Duodenal mucosa (tissue), 2 donors: Measurements from ENCODE around the gene DIAPH2.
"Not testable (repeated sequence)": the region's sequence is repeated elsewhere in the genome, so short reads cannot be mapped to it uniquely, and the experiment has no call there.

Experiments
- H3K27ac ChIP-seq: one replicate; pipeline ENCODE4 v1.7.0; 2013; ENCODE audit warnings: low read depth, low read length
- H3K27me3 ChIP-seq, 2 donors: one replicate each; pipeline ENCODE4 v1.7.0; 2013; ENCODE audit warnings: low read length in 2 of 2, control low read depth in 1 of 2; ENCODE audit not compliant: insufficient read depth in 2 of 2, control insufficient read depth in 1 of 2
- H3K36me3 ChIP-seq, 2 donors: one replicate each; pipeline ENCODE4 v1.7.0; 2013; ENCODE audit warnings: low read length in 2 of 2, control low read depth in 1 of 2; ENCODE audit not compliant: insufficient read depth in 2 of 2, control insufficient read depth in 1 of 2
- H3K4me1 ChIP-seq, 2 donors: one replicate each; pipeline ENCODE4 v1.7.0; 2013; ENCODE audit warnings: low read length in 2 of 2, control low read depth in 1 of 2; ENCODE audit not compliant: insufficient read depth in 2 of 2, control insufficient read depth in 1 of 2
- H3K4me3 ChIP-seq, 2 donors: one replicate each; pipeline ENCODE4 v1.7.0; 2013; ENCODE audit warnings: low read length in 2 of 2, low read depth in 1 of 2
- H3K9ac ChIP-seq, 2 donors: one replicate each; pipeline ENCODE4 v1.7.0; 2013; ENCODE audit warnings: low read length in 2 of 2, low read depth in 1 of 2
- H3K9me3 ChIP-seq, 2 donors: one replicate each; pipeline ENCODE4 v1.7.0; 2013; ENCODE audit warnings: low read length in 2 of 2, control low read depth in 1 of 2; ENCODE audit not compliant: control insufficient read depth in 1 of 2

The DIAPH2 gene

GRCh38 chrX:96798982-96799381 lies 114.3 kb downstream of the DIAPH2 start:
- no peaks in the 10 kb centered on the region for H3K27me3 ChIP-seq

GRCh38 chrX:96807318-96807717 lies 122.7 kb downstream of the DIAPH2 start:
- Histone ChIP-seq H3K4me1 (no peaks in the 10 kb centered on the region), H3K36me3 (no peaks in the 10 kb centered on the region), H3K4me3 (no peak overlapping the region), H3K9me3 (no peaks in the 10 kb centered on the region), H3K9ac (no peak overlapping the region), H3K27me3 (no peaks in the 10 kb centered on the region), H3K27ac (no peak overlapping the region)

More at GRCh38 chrX:96798982-96799381, 114.3 kb downstream of the DIAPH2 start:
- H3K4me1 ChIP-seq = no peaks in the 10 kb centered on the region
- no peaks in the 10 kb centered on the region for H3K36me3 ChIP-seq
- no peak overlapping the region for H3K4me3 ChIP-seq
- H3K9me3 ChIP-seq = no peaks in the 10 kb centered on the region
- no peak overlapping the region for H3K27ac ChIP-seq
- no peak overlapping the region for H3K9ac ChIP-seq

DNA sequence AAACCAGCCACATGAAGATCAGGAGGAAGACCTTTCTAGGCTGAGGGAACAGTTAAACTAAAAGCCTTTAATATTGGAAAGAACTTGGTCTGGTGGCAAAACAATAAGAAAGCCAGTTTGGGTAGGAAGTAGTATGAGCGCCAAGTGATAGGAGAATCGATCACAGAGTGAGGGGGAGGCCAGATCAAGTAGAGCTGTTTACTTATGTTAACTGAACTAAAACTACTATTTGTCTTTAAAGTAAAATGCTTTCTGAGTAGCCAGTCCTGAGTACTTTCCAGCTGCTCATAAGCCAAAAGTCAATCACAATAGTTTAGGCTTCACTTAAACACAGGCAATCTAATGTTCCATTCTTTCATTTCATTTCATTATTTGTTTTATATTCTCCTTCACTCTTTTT lies 136.3 kb downstream of the DIAPH2 start:
- no peaks in the 10 kb centered on the region for H3K27me3 ChIP-seq
- no peaks in the 10 kb centered on the region for H3K9me3 ChIP-seq
- no peaks in the 10 kb centered on the region for H3K4me1 ChIP-seq
- H3K27ac ChIP-seq = no peak overlapping the region
- no peak overlapping the region for H3K9ac ChIP-seq
- H3K36me3 ChIP-seq = no peaks in the 10 kb centered on the region
- no peak overlapping the region for H3K4me3 ChIP-seq

GRCh38 chrX:96824166-96824565 lies 139.5 kb downstream of the DIAPH2 start:
- H3K9ac ChIP-seq = no peak overlapping the region
- H3K27me3 ChIP-seq = no peaks in the 10 kb centered on the region
- H3K4me3 ChIP-seq = no peak overlapping the region
- no peak overlapping the region for H3K27ac ChIP-seq
- no peaks in the 10 kb centered on the region for H3K36me3 ChIP-seq
- H3K4me1 ChIP-seq = no peaks in the 10 kb centered on the region
- H3K9me3 ChIP-seq = no peaks in the 10 kb centered on the region

DNA sequence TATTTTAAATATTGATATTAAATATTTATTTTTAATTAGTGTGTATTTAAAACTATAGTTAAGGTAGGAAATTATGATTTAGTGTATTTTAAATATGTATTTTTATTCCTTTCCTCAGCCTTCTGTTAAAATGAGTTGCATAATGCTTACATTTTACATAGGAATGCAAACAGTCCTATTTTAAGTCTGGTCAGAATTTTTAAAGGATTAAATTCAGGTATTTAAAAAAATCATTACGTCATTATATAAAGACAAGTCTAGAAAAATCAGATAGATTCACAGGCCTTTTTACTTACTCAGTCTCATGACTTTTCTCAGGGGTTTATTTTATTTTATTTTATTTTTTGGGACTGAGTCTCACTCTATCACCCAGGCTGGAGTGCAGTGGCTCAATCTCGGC lies 148.7 kb downstream of the DIAPH2 start:
- no peaks in the 10 kb centered on the region for H3K9me3 ChIP-seq
- no peak overlapping the region for H3K27ac ChIP-seq
- no peak overlapping the region for H3K9ac ChIP-seq
- H3K27me3 ChIP-seq = no peaks in the 10 kb centered on the region
- no peaks in the 10 kb centered on the region for H3K36me3 ChIP-seq
- H3K4me1 ChIP-seq = no peaks in the 10 kb centered on the region
- H3K4me3 ChIP-seq = no peak overlapping the region

DNA sequence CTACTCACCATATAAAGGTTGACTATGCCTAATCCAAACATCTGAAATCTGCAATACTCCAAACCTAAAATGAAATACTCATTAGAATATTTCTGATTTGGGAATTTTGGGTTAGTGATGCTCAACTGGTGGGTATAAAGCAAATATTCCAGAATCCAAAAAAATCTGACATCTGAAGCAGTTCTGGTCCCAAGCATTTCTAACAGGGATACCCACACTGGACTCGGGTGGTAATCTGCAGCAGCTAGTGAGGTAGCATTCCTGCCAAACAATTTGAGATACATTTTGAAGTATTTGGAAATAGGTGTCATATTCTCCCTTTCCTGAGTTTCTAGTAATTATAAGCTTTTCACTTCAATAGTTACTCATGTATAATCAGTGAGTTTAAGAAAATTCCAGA lies 149.5 kb downstream of the DIAPH2 start:
- Histone ChIP-seq H3K9ac (no peak overlapping the region), H3K27ac (no peak overlapping the region), H3K9me3 (no peaks in the 10 kb centered on the region), H3K4me3 (no peak overlapping the region), H3K27me3 (no peaks in the 10 kb centered on the region), H3K36me3 (no peaks in the 10 kb centered on the region), H3K4me1 (no peaks in the 10 kb centered on the region)

DNA sequence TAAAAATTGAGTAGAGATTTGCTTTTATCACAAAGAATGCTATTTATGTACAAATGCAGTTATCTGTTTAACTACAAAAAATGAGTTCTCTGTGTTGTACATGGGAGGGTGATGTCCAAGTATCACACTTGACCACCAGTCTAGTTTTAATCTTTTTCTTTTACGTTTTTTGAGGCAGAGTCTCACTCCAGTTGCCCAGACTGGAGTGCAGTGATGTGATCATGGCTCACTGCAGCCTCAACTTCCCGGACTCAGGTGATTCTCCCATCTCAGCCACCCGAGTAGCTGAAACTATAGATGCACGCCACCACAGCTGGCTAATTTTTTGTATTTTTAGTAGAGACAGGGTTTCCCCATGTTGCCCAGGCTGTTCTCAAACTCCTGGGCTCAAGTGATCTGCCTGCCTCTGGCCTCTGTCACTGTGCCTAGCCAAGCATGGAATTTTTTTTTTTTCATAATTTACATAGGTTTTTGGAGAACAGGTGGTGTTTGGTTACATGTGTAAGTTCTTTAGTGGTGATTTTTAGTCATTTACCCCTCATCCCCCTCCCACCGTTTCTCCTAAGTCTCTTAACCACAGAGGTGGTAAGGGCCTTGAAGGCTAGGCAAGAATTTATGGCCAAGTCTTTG lies 151.1 kb downstream of the DIAPH2 start:
- no peaks in the 10 kb centered on the region for H3K9me3 ChIP-seq
- H3K4me3 ChIP-seq = no peak overlapping the region
- no peak overlapping the region for H3K27ac ChIP-seq
- H3K27me3 ChIP-seq = no peaks in the 10 kb centered on the region
- H3K9ac ChIP-seq = no peak overlapping the region
- no peaks in the 10 kb centered on the region for H3K36me3 ChIP-seq
- H3K4me1 ChIP-seq = no peaks in the 10 kb centered on the region

- no peak overlapping the region for H3K27ac ChIP-seq
- no peak overlapping the region for H3K9ac ChIP-seq
- H3K27me3 ChIP-seq = no peaks in the 10 kb centered on the region
- H3K4me3 ChIP-seq = no peak overlapping the region
- H3K4me1 ChIP-seq = no peaks in the 10 kb centered on the region
- no peaks in the 10 kb centered on the region for H3K36me3 ChIP-seq
- H3K9me3 ChIP-seq = no peaks in the 10 kb centered on the region
These were observed 153.2 kb downstream of the DIAPH2 start for GRCh38 chrX:96837808-96838207.

DNA sequence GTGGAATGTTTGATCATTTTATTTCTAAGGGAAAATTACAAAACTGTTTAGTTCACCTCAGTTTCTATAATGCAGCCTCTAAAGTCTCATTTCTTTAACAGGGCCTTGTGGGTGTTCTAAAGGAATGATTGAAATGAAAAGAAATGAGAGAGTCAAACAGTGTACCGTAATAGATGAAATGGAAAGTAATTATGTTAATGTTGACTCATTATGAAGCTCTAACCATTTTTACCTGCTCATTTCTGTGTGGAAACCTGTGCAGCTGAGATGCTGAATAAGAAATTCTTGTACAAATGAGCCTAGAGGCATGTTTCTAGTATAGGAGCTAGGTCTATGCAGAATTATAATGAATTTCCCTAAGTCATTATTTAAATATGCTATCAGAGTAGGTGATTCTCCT lies 153.9 kb downstream of the DIAPH2 start:
- H3K4me1 ChIP-seq = no peaks in the 10 kb centered on the region
- no peaks in the 10 kb centered on the region for H3K36me3 ChIP-seq
- no peak overlapping the region for H3K27ac ChIP-seq
- no peaks in the 10 kb centered on the region for H3K27me3 ChIP-seq
- no peak overlapping the region for H3K9ac ChIP-seq
- no peaks in the 10 kb centered on the region for H3K9me3 ChIP-seq
- H3K4me3 ChIP-seq = no peak overlapping the region

GRCh38 chrX:96841325-96841724 lies 156.7 kb downstream of the DIAPH2 start:
- H3K4me3 ChIP-seq = no peak overlapping the region
- H3K27me3 ChIP-seq = no peaks in the 10 kb centered on the region
- no peaks in the 10 kb centered on the region for H3K36me3 ChIP-seq
- no peaks in the 10 kb centered on the region for H3K4me1 ChIP-seq
- no peak overlapping the region for H3K9ac ChIP-seq
- no peaks in the 10 kb centered on the region for H3K9me3 ChIP-seq
- no peak overlapping the region for H3K27ac ChIP-seq

DNA sequence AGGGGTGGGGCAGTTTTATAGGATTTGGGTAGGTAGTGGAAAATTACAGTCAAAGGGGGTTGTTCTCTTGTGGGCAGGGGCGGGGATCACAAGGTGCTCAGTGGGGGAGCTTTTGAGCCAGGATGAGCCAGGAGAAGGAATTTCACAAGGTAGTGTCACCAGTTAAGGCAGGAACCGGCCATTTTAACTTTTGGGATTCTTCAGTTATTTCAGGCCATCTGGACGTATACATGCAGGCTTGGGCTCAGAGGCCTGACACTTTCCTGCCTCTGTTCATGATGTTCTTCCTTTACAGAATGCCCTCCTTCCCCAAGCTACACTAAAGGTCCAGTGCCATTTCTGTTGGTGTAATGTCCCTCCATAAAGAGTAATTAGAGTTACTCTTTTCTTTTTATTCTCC lies 157.2 kb downstream of the DIAPH2 start:
- not testable (repeated sequence) for H3K27me3 ChIP-seq, H3K9ac ChIP-seq, H3K9me3 ChIP-seq, H3K4me1 ChIP-seq, H3K36me3 ChIP-seq, H3K27ac ChIP-seq, H3K4me3 ChIP-seq
